Neuronal stem cell (in vitro differentiated cells): ENCODE results near the gene PKNOX1.

Source experiments
- DNase-seq: peaks from one replicate; pipeline ENCODE4 v3.0.0-alpha.2; 2013; ENCODE audit warnings: low spot score
- H2AFZ ChIP-seq: one replicate; pipeline ENCODE4 v1.6.1; 2013; ENCODE audit warnings: mild to moderate bottlenecking, low read length, inconsistent platforms
- H2AK5ac ChIP-seq: 2 replicates; pipeline ENCODE4 v1.6.1; 2013; ENCODE audit warnings: low read depth, mild to moderate bottlenecking, inconsistent platforms, low read length, moderate library complexity, mixed read lengths
- H2BK120ac ChIP-seq: 2 replicates; pipeline ENCODE4 v1.6.1; 2013; ENCODE audit warnings: low read depth, mild to moderate bottlenecking, inconsistent platforms, low read length, moderate library complexity, mixed read lengths
- H2BK12ac ChIP-seq: one replicate; pipeline ENCODE4 v1.6.1; 2013; ENCODE audit warnings: low read length, inconsistent platforms
- H2BK15ac ChIP-seq: 2 replicates; pipeline ENCODE4 v1.6.1; 2013; ENCODE audit warnings: mild to moderate bottlenecking, low read length, inconsistent platforms, mixed read lengths
- H2BK5ac ChIP-seq: one replicate; pipeline ENCODE4 v1.6.1; 2013; ENCODE audit warnings: inconsistent platforms, mild to moderate bottlenecking, low read length, moderate library complexity
- H3K14ac ChIP-seq: one replicate; pipeline ENCODE4 v1.6.1; 2013; ENCODE audit warnings: low read length, inconsistent platforms
- H3K18ac ChIP-seq: 2 replicates; pipeline ENCODE4 v1.6.1; 2013; ENCODE audit warnings: low read length, inconsistent platforms
- H3K23ac ChIP-seq: 2 replicates; pipeline ENCODE4 v1.6.1; 2013; ENCODE audit warnings: low read depth, mild to moderate bottlenecking, mixed read lengths, low read length, inconsistent platforms; ENCODE audit not compliant: poor library complexity
- H3K27ac ChIP-seq: replicated peaks from 3 replicates; pipeline ENCODE4 v1.5.1; 2013; ENCODE audit warnings: low read length, inconsistent platforms
- H3K27me3 ChIP-seq, 3 experiments: 2 replicates each; pipeline ENCODE4 v1.6.1; 2013; ENCODE audit warnings: low read length in 3 of 3, mild to moderate bottlenecking in 2 of 3, inconsistent platforms in 1 of 3, low read depth in 1 of 3, mixed read lengths in 1 of 3, moderate library complexity in 1 of 3; ENCODE audit not compliant: control insufficient read depth in 3 of 3, insufficient read depth in 3 of 3
- H3K36me3 ChIP-seq, 2 donors: replicated peaks in 1 of 2; 2 replicates each; pipeline ENCODE4 v1.6.1; 2013; ENCODE audit warnings: low read length in 2 of 2; ENCODE audit not compliant: control insufficient read depth in 2 of 2, insufficient read depth in 2 of 2
- H3K4ac ChIP-seq: 2 replicates; pipeline ENCODE4 v1.6.1; 2013; ENCODE audit warnings: inconsistent platforms, mild to moderate bottlenecking, low read length, moderate library complexity
- H3K4me1 ChIP-seq, 2 donors: 1 replicate in 1 of 2; 2 replicates in 1 of 2; pipeline ENCODE4 v1.6.1; 2013; ENCODE audit warnings: low read length in 2 of 2, low read depth in 1 of 2; ENCODE audit not compliant: control insufficient read depth in 2 of 2, insufficient read depth in 1 of 2
- H3K4me2 ChIP-seq: one replicate; pipeline ENCODE4 v1.6.1; 2013; ENCODE audit warnings: mild to moderate bottlenecking, low read length, inconsistent platforms; ENCODE audit not compliant: insufficient read depth, poor library complexity, severe bottlenecking
- H3K4me3 ChIP-seq, 2 donors: 2 replicates each; pipeline ENCODE4 v1.5.1; 2013; ENCODE audit warnings: low read length in 2 of 2, mild to moderate bottlenecking in 2 of 2, inconsistent platforms in 1 of 2, moderate library complexity in 1 of 2
- H3K79me1 ChIP-seq: one replicate; pipeline ENCODE4 v1.6.1; 2013; ENCODE audit warnings: low read depth, mild to moderate bottlenecking, inconsistent platforms, low read length, moderate library complexity
- H3K9ac ChIP-seq: one replicate; pipeline ENCODE4 v1.6.1; 2013; ENCODE audit warnings: mild to moderate bottlenecking, low read depth, low read length, inconsistent platforms; ENCODE audit not compliant: poor library complexity
- H3K9me3 ChIP-seq, 2 donors: replicated peaks in 1 of 2; 2 replicates each; pipeline versions ENCODE3 to v1.6.1; 2013; ENCODE audit warnings: low read length in 2 of 2, mild to moderate bottlenecking in 2 of 2, inconsistent platforms in 1 of 2, low read depth in 1 of 2, mixed read lengths in 1 of 2, moderate library complexity in 1 of 2; ENCODE audit not compliant: control insufficient read depth in 2 of 2, insufficient read depth in 1 of 2
- H4K8ac ChIP-seq: one replicate; pipeline ENCODE4 v1.6.1; 2013; ENCODE audit warnings: low read depth, mild to moderate bottlenecking, inconsistent platforms, low read length, moderate library complexity
- H4K91ac ChIP-seq: one replicate; pipeline ENCODE4 v1.6.1; 2013; ENCODE audit warnings: low read length, low read depth, mild to moderate bottlenecking, inconsistent platforms; ENCODE audit not compliant: poor library complexity
- WGBS, 2 donors: extraction: QIAGEN DNeasy Blood & Tissue Kit; methylation state at CpG; one replicate each; pipeline ENCODE4 v1.1.7; 2013; ENCODE audit warnings: missing lambda C conversion rate in 2 of 2, mixed read lengths in 1 of 2; ENCODE audit not compliant: insufficient read length in 2 of 2, insufficient replicate concordance in 1 of 2; ENCODE audit errors: extremely low coverage in 2 of 2; 5-methylcytosine and 5-hydroxymethylcytosine counted together

The PKNOX1 gene

GRCh38 chr21:42971897-42972275 is 2.5 kb upstream of the PKNOX1 start:
- Histone ChIP-seq H2BK120ac (no peak overlapping the region), H4K91ac (no peak overlapping the region), H3K4ac (no peak overlapping the region), H3K4me2 (no peak overlapping the region), H2BK12ac (peak overlapping the region; percentile 41), H3K14ac (peak overlapping the region; percentile 17), H3K18ac (no peak overlapping the region), H2AFZ (peak overlapping the region; percentile 76), H3K27ac (no peak overlapping the region), H3K23ac (peak overlapping the region; percentile 31), H2BK15ac (peak overlapping the region; percentile 26), H3K9ac (no peak overlapping the region), H3K36me3 (peaks cover 1 to 7% of the 10 kb centered on the region in 2 donors), H3K27me3 (no peaks in the 10 kb centered on the region), H3K79me1 (peaks cover 10% of the 10 kb centered on the region), H3K4me3 (no peak overlapping the region), H2BK5ac (no peak overlapping the region), H2AK5ac (peak overlapping the region; percentile 35), H3K9me3 (peaks cover 2 to 10% of the 10 kb centered on the region in 2 donors), H4K8ac (no peak overlapping the region), H3K4me1 (peaks cover 6 to 7% of the 10 kb centered on the region in 2 donors)
- no CpG with 5 or more reads among the region's 3 CpGs for WGBS, 2 donors
- no peak for DNase-seq

GRCh38 chr21:42973309-42973990 is 912 bp upstream of the PKNOX1 start:
- peak overlapping the region; percentile 93 for H2AFZ ChIP-seq
- peak overlapping the region; percentile 57 for H2BK120ac ChIP-seq
- H3K9me3 ChIP-seq = peaks cover 5 to 18% of the 10 kb centered on the region in 2 donors
- H3K79me1 ChIP-seq = peaks cover 10% of the 10 kb centered on the region
- H2BK15ac ChIP-seq = peak overlapping the region; percentile 30
- peak overlapping the region; percentile 99 for H4K8ac ChIP-seq
- peak overlapping the region; percentile 47 to 76 for H3K4me3 ChIP-seq
- H3K23ac ChIP-seq = peak overlapping the region; percentile 98
- peak overlapping the region; percentile 96 for H2BK5ac ChIP-seq
- peaks cover 2 to 20% of the 10 kb centered on the region in 2 donors for H3K36me3 ChIP-seq
- H3K4me2 ChIP-seq = peak overlapping the region; percentile 89
- H2AK5ac ChIP-seq = peak overlapping the region; percentile 99
- no CpG with 5 or more reads among the region's 19 CpGs for WGBS, 2 donors
- peak overlapping the region; percentile 68 for H3K27ac ChIP-seq
- H4K91ac ChIP-seq = peak overlapping the region; percentile 90
- H3K4ac ChIP-seq = peak overlapping the region; percentile 85
- peaks cover 6 to 7% of the 10 kb centered on the region in 2 donors for H3K4me1 ChIP-seq
- peak overlapping the region; percentile 100 for H3K18ac ChIP-seq
- H2BK12ac ChIP-seq = no peak overlapping the region
- H3K9ac ChIP-seq = no peak overlapping the region
- H3K14ac ChIP-seq = peak overlapping the region; percentile 90
- DNase-seq = no peak
- no peaks in the 10 kb centered on the region for H3K27me3 ChIP-seq

GRCh38 chr21:42974832-42975820 is 764 bp downstream of the PKNOX1 start:
- peak overlapping the region; percentile 96 for H2AK5ac ChIP-seq
- H3K4me1 ChIP-seq = peaks cover 6 to 7% of the 10 kb centered on the region in 2 donors
- peak overlapping the region; percentile 90 for H3K23ac ChIP-seq
- peak; percentile 49 for DNase-seq
- peaks cover 2 to 32% of the 10 kb centered on the region in 2 donors for H3K36me3 ChIP-seq
- H2AFZ ChIP-seq = peak overlapping the region; percentile 89
- no peak overlapping the region for H4K8ac ChIP-seq
- H3K79me1 ChIP-seq = peaks cover 10% of the 10 kb centered on the region
- H3K18ac ChIP-seq = peak overlapping the region; percentile 95
- H3K27ac ChIP-seq = peak overlapping the region; percentile 94
- no peak overlapping the region for H3K14ac ChIP-seq
- no CpG with 5 or more reads among the region's 125 CpGs for WGBS, 2 donors
- peak overlapping the region; percentile 89 for H3K9ac ChIP-seq
- H2BK15ac ChIP-seq = no peak overlapping the region
- H3K4ac ChIP-seq = peak overlapping the region; percentile 87
- peak overlapping the region; percentile 84 to 85 for H3K4me3 ChIP-seq
- H3K9me3 ChIP-seq = peaks cover 5 to 26% of the 10 kb centered on the region in 2 donors
- peak overlapping the region; percentile 87 for H2BK120ac ChIP-seq
- no peaks in the 10 kb centered on the region for H3K27me3 ChIP-seq
- peak overlapping the region; percentile 80 for H2BK5ac ChIP-seq
- no peak overlapping the region for H2BK12ac ChIP-seq
- peak overlapping the region; percentile 73 for H3K4me2 ChIP-seq
- no peak overlapping the region for H4K91ac ChIP-seq
